HG03354 (cell line): ENCODE results near the gene CYP27A1.
"Not testable (repeated sequence)": the region's sequence is repeated elsewhere in the genome, so short reads cannot be mapped to it uniquely, and the experiment has no call there.

ENCODE experiments used
- ATAC-seq: cut with Tn5 transposase; IDR thresholded peaks from one replicate; pipeline ENCODE4 v1.9.1; 2021; ENCODE audit warnings: mild to moderate bottlenecking; ENCODE audit not compliant: unreplicated experiment, poor library complexity, severe bottlenecking

CYP27A1 gene

DNA sequence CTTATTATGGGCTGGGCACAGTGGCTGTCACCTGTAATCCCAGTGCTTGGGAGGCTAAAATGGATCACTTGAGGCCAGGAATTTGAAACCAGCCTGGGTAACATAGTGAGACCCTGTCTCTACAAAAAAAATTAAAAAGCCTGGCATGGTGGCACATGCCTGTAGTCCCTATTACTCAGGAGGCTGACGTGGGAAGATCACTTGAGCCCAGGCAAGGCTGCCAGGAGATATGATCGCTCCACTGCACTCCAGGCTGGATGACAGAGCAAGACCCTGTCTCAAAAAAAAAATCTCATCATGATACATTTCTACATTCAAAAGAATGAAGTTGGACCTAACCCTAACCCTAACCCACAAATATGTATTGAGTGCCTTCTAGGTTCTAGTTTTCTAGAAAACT, 20.2 kb upstream of the CYP27A1 start:
- ATAC-seq: no peak

DNA sequence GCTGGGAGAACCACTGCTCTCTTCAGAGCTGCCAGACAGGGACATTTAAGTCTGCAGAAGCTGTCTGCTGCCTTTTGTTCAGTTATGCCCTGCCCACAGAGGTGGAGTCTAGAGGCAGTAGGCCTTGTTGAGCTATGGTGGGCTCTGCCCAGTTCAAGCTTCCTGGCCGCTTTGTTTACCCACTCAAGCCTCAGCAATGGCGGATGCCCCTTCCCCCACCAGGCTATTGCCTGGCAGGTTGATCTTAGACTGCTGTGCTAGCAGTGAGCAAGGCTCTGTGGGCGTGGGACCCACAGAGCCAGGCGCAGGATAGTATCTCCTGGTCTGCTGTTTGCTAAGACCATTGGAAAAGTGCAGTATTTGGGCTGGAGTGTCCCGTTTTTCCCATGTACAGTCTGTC, 9.2 kb upstream of the CYP27A1 start:
- ATAC-seq: not testable (repeated sequence)

- no peak for ATAC-seq
These were observed 8.1 kb upstream of the CYP27A1 start for GRCh38 chr2:218773881-218774280.

- ATAC-seq: no peak
These were observed 5.5 kb upstream of the CYP27A1 start for GRCh38 chr2:218776488-218776887.

- ATAC-seq: no peak
These were observed 4.5 kb upstream of the CYP27A1 start for GRCh38 chr2:218777276-218777990.

- ATAC-seq: no peak
These were observed 1.9 kb upstream of the CYP27A1 start for GRCh38 chr2:218780046-218780445.

GRCh38 chr2:218780851-218781690, 876 bp upstream of the CYP27A1 start:
- no peak for ATAC-seq

GRCh38 chr2:218782528-218782844, 539 bp downstream of the CYP27A1 start:
- ATAC-seq: no peak

GRCh38 chr2:218783688-218784087, 1.7 kb downstream of the CYP27A1 start:
- ATAC-seq: no peak

DNA sequence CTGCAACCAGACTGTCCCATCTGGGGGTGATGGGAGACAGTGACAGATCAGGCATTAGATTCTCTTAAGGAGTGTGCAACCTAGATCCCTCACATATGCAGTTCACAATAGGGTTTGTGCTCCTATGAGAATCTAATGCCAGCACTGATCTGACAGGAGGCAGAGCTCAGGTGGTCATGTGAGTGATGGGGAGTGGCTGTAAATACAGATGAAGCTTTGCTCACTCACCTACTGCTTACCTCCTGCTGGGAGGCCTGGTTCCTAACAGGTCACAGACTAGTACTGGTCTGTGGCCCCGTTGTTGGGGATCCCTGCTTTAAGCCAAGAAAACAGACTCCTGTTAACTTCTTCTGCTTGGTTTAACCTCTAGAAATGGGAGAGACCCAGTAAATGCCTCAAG, 3.2 kb downstream of the CYP27A1 start:
- no peak for ATAC-seq

DNA sequence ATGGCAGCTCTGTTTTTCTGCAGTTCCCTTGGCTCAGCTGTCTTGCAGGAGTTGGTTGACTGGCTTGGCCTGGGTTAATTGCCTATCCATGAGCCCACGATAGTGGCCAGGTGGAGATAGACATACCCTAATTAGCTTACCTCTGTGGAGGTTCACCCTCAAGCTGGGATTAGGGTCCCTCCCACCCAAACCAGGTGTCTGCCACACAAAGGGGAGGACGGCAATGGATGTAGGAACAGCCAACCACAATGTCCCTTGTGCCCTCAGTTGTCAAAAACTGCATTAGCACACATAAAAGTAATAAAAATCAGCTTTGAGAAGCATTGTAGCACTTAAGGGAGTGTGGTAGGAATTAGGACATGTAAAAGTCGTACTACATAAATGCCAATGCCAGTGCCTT, 4.2 kb downstream of the CYP27A1 start:
- no peak for ATAC-seq

DNA sequence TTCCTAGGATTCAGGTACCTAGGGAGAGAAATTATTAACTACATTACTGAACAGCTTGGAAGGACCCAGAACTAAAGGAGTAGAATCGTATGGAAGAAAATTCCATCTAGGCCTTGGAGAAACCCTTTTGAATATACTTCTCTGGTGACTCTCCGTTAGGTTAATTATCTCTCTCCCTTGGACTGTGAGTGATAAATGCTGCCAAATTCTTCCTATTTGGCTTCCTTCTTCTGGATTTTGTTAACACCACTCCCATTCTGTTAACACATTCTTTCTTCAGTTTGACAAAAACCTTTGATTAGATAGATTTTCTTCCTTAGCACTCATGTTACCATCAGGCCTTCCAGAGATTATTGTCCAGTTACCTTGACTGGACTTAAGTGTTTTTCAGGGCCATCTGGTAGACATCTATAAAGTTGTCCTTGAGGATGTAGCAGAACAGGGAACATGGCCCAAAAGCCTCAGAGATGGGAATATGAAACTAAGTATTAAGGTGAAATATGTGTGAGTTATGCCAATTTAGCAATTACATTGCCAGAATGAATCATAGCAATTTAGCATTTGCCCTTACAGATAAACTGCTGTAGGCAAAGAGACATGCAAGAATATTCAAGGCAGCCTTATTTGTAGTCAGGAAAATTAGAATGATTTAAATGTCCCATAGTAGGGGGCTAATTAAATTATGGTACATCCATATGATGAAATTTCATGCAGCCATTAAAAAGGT, 6.7 kb downstream of the CYP27A1 start:
- ATAC-seq: no peak

- ATAC-seq: no peak
These were observed 10.5 kb downstream of the CYP27A1 start for GRCh38 chr2:218792433-218792832.

DNA sequence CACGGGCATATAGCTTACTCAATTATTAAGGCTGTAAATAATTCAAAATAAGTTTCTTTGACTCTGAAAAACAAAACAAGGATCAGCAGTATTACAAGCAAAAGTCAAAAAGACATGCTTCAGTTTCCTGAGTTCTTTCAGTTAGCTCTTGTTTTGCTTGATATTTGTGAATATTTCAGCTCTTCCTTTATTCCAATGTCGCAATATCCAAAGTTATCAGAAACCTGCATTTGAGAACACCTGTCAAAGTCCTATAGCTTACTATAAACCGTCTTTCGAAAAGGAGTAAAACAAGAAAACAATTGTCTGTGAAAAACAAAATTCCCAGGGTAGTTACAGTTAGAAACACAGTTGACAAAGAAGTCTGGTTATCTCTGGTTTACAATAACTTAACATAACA, 14.7 kb downstream of the CYP27A1 start:
- ATAC-seq: no peak

- ATAC-seq: no peak
These were observed 17.0 kb downstream of the CYP27A1 start for GRCh38 chr2:218798767-218799504.

DNA sequence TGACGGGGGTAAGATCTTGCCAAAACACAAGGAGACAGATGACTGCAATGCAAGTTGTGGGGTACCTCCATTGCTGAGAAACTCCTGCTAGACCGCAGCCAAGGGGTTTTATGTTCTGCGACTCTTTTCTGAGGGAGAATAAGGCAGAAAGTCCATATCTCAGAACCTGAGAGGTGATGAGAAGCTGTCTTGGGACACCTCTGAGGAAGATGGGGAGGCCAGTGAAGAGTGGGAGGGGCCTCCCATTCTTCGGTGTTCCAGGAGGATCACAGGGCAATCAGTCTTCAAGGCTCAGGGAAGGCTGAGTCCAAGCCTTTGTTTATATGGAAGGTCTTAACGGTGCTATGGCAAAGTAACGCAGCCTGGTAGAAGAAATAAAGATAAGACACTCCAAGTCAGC, 18.0 kb downstream of the CYP27A1 start:
- no peak for ATAC-seq

GRCh38 chr2:218802386-218802994, 20.5 kb downstream of the CYP27A1 start:
- ATAC-seq: no peak

DNA sequence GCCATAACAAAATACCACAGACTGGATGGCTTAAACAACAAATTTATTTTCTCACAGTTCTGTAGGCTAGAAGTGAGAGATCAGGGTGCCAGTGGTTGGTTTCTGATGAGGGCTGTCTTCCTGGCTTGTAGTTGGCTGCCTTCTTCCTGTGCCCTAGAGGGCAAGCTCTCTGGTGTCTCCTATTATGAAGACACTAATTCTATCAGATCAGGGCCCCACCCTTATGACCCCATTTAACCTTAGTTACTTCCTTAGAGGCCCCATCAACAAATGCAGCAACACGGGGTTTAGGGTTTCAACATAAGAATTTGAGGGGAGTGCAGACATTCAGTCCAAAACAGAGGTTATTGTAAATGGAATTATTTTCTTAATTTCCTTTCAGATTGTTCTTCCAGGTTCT, 22.9 kb downstream of the CYP27A1 start:
- no peak for ATAC-seq

DNA sequence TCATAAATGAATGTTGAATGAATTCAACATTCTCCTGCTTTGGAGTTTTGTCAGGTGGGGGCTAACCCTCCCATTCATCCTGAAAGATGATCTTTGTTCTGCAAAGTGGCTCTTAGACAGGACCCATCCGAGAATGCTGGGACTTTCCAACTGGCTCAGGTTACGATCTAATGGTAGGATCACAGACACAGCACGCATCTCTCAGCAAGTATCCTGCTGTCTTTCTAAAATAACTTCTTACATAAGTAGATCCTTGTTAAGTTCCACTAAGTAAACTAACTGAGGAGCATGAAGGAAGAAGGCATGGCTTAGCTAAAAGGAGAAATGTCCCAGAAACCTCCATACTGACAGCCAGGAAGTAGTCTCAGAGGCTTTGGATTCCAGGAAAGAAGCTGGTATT, 23.7 kb downstream of the CYP27A1 start:
- ATAC-seq: no peak
